Activated T-cell treated with anti-CD3 and anti-CD28 coated beads, Interleukin-2, amount 50 U/mL, for 48 hours (primary cell): Measurements from ENCODE around the gene FCN2.

Experiments
- DNase-seq, 2 experiments: peaks; one replicate each; pipeline ENCODE4 v3.0.0-alpha.2; 2020

The FCN2 gene

DNA sequence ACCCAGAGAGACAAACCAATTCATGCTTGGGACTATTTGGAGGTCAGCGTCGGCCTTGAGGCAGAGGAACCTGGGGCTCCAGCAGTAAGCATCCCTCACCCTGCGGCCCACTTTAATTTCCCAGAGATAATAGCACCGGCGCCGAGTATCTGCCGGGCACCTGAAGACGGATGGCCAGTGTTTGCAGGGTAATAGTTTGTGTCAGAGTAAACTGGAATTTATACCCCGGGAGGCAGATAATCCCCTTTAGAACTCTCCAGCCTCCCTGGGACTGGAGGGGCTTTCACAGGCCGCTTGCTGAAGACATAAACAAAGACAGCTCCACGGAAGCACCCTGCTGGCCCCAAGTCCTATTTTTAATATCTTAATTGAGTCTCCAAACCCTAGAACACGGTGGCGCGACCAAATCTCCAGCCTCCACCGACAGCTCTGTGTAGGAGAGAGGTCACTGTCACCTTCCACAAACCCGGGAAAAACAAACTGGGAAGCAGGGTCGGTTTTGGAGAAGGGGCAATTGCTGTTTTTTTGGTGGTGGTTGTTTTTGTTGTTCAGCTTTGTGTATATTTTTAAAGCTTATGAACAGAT lies 54.5 kb downstream of the FCN2 start:
- DNase-seq = no peak

GRCh38 chr9:134935701-134936345 lies 55.2 kb downstream of the FCN2 start:
- no peak for DNase-seq

- DNase-seq = no peak
These were observed 55.9 kb downstream of the FCN2 start for GRCh38 chr9:134936346-134937163.
